Posterior cingulate gyrus (tissue), 11 donors: ENCODE measurements around the gene SBK3.
"Not testable (repeated sequence)": the region's sequence is repeated elsewhere in the genome, so short reads cannot be mapped to it uniquely, and the experiment has no call there.

Source experiments
- DNase-seq, 10 donors: peaks; one replicate each; pipeline versions ENCODE4 v3.0.0 to v3.0.0-alpha.2; 2020 to 2021; ENCODE audit warnings: mixed read lengths in 3 of 10
- intact Hi-C: fragments of 100-400 bp; cut with DNase I; formaldehyde crosslinking; loops from one replicate; pipeline ENCODE4 v1.15.1; 2023

Gene SBK3, protein sequence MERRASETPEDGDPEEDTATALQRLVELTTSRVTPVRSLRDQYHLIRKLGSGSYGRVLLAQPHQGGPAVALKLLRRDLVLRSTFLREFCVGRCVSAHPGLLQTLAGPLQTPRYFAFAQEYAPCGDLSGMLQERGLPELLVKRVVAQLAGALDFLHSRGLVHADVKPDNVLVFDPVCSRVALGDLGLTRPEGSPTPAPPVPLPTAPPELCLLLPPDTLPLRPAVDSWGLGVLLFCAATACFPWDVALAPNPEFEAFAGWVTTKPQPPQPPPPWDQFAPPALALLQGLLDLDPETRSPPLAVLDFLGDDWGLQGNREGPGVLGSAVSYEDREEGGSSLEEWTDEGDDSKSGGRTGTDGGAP

DNA sequence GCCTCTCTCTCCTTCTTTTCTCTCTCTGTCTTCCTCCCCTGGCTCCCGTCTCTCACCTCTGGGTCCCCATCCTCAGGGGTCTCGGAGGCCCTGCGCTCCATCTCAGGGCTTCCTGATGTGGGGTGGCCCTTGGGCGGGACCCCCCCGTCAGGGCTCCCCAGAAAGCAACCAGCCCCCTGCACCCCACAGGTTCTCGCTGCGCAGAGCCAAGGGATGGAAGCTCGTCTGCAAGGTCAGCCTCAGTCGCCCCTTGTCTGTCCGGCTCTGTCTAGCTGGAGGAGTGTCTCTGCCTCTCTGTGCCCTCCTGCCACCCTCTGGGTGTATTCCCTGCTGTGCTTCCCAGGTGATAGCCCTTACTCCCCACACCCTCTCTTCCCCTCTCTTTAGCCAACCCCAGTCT, at the start of gene SBK3:
TSS of gene SBK3 (minus strand) at position 101 of the 400 bp plus-strand sequence. CDS start at position 101, 0 bp downstream.
- intact Hi-C loops = no loop called here
- peak in 2 of 10 donors; percentile 34 to 40 for DNase-seq

DNA sequence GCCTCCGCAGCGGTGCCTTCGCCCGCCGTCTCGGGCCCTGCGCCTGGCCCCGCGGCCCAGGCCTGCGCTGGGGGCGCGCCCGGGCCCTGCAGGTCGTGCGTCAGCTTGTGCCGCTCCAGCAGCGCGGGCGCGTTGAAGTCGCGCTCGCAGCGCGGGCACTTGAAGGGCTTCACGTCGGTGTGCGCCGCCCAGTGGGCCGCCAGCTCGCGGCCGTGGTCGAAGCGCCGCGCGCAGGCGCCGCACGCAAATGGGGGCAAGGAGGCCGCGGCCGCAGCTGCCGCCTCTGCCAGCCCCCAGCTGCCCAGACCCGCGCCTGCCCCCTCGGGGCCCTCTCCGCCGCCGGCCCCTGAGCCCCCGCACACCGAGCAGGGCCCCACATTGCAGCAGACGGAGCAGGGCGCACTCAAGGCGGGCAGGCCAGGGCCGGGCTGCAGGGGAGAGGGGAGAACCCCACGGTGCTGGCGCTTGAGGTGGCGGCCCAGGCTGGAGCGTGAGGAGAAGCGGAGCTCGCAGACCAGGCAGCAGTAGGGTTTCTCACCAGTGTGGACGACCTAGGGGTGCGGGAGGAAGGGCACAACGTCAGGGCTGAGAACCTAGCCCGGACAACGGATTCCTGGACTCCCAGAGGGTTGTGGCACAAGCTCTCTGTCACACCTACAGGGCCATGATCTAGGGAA, 47.9 kb upstream of the SBK3 start:
- intact Hi-C loops = no loop called here
- DNase-seq = peak in 1 of 10 donors; percentile 73

DNA sequence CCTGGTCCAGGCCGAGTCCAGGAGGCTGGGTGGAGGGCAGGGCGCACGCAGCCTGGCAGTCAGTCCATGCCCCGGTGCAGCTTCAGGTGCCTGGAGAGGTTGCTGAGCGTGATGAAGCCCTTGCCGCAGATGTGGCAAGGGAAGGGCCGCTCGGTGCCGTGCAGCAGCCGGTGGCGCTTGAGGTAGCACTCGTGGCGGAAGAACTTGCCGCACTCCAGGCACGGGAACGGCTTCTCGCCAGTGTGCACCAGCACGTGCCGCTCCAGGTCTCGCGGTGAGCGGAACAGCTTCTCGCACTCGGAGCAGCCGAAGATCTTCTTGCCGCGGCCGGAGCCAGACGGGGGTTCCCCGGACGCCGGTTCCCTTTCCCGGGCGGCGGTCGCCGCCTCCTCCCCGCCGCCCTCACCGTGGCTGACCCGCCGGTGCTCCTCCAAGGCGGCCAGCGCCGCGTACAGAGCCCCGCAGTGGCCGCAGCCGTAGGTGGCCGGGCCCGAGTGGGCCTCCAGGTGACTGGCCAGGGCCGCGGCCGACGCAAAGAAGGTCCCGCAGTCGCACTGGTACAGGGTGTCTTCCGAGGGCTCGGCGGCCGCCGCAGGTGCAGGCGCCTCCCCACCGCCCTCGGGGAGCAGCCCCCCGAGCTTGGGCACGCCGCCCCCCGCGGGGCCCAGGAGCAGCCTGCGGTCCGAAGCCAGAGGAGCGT, 47.2 kb upstream of the SBK3 start:
- intact Hi-C loops = no loop called here
- peak in 1 of 10 donors; percentile 83 for DNase-seq

DNA sequence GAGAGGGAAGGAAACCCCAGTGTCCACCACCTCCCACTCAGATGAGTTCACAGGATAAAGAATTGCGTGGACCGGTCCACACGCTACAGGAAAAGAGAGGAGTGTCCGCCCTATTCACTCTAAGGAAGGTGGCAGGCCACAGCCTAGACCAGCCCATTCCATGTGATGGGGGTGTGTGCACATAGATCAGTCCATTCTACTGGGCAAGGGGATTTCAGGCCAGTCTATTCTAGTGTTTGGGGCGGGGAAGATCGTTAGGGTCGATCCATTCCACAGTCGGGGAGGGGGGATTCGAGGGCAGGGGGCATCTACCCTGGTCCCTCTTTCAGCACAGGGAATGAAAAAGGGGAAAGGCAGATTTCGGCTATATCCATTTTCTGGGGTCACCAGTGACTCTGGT, 46.2 kb upstream of the SBK3 start:
- intact Hi-C loops = no loop called here

DNA sequence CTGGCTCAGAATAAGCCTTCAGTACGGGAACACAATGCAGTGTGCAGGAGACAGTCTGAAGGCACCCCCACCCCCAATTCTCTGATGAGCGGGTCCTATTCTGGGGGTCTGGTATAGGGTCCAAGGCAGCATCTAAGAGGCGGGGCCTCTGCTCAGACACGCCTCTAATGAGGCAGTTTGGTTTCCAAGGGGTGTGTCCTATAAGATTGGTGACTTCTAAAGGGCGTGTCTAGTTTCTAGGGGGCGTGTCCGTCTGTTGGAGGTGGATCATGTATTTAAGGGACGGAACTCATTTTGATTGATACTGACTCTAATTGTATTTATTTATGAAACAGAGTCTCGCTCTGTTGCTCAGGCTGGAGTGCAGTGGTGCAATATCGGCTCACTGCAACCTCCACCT, 45.3 kb upstream of the SBK3 start:
- peak in 1 of 10 donors; percentile 37 for DNase-seq
- intact Hi-C loops = no loop called here

More for the DNA sequence above, 46.2 kb upstream of the SBK3 start:
- peak in 1 of 10 donors; percentile 35 for DNase-seq

DNA sequence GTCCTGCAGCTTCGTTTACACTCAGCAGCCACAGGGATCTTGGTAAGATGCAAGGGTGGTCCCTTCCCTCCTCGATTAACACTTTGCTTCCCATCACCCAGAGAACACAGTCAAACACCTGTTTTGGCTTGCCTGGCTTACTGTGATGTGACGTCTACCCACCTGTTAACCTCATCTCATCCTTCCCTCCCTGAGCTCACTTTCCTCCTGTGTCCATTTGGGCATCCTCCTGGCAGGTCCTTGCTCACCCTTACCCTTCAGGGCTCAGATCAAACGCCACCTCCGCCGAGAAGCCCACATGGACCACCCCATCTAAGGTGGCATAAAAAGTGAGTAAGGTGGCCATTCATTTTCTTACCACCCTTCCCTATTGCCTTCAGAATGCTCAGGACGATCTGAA, 44.8 kb upstream of the SBK3 start:
- intact Hi-C loops = no loop called here

DNA sequence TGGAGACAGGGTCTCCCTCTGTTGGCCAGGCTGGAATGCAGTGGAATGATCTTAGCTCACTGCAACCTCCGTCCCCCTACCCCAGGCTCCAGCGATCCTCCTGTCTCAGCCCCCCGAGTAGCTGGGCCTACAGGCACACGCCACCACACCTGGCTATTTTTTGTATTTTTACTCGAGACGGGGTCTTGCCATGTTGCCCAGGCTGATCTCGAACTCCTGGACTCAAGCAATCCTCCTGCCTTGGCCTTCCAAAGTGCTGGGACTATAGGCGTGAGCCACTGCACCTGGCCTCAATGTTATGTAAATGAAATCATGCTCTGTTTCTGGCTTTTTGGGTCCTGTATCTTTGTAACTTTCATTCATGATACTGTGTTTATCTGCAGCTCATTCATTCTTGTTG, 43.4 kb upstream of the SBK3 start:
- peak in 1 of 10 donors; percentile 25 for DNase-seq

More for the DNA sequence above, 44.8 kb upstream of the SBK3 start:
- DNase-seq = peak in 1 of 10 donors; percentile 49

DNA sequence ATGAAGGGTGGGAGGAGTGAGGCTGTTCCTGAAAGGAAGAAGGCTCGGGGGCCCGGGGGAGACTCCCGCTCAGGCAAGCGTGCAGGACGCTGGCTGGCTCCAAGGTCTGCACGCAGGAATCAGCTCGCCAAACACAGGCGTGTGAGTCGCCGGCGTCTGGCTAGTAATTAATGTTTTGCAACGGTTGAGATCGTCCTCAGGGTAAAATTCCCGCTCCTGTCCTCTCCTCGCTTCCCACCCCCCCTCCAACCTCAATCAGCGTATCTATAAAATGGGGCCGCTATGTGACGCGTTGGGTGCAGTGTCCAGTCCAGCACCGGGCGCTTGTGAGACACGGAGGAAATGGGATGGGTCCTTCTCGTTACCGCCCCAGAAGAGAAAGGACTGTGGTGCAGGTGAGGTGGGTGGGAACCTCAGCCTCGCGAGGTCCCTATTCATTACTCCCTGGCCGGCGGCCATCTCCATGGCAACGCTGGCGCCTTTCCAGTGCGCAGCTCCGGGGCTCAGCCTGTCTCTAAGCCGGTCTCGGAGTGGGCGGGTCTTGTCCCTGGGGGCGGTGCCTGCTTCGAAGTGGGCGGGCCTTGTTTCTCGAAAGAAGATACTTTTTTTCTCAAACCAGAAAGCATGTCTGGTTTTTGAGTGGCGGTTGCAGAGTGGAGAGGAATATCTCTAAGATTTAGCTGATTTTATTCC, 41.8 kb upstream of the SBK3 start:
- DNase-seq = peak; percentile 82 to 99 (median 94)
- intact Hi-C loops = no loop called here

More for the DNA sequence above, 43.4 kb upstream of the SBK3 start:
- intact Hi-C loops = no loop called here

DNA sequence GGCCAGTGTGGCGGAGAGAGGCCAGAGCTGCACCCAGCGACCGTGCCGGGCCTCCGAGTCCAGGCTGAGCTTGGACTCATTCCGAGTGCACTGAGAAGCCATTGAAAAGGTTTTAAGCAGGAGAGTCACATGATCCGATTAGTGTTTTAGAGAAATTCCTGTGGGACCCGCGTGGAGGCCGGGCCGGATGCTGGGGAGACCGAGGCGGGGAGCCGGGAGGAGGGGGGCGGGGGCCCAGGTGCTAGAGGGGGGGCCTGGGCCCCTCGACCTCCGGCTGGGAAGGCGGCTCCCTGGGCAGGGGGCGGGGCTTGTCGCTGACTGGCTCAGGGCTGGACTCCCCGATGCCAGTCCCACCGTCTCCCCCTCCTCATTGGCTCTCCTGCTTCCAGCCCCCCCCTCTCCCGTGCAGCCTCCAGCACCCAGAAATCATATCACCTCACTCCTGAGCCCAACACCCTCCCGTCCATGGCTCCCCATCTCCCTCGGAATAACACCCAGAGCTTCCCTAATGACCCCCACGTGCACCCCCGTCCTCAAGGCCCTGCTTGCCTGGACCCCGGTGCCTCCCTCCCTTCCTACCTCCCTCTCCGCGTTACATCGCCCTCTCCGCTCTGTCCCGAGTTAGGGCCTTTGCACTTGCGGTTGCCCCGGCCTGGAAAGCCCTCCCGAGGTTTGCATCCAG, 40.5 kb upstream of the SBK3 start:
- peak; percentile 60 to 96 (median 76) for DNase-seq
- intact Hi-C loops = no loop called here

DNA sequence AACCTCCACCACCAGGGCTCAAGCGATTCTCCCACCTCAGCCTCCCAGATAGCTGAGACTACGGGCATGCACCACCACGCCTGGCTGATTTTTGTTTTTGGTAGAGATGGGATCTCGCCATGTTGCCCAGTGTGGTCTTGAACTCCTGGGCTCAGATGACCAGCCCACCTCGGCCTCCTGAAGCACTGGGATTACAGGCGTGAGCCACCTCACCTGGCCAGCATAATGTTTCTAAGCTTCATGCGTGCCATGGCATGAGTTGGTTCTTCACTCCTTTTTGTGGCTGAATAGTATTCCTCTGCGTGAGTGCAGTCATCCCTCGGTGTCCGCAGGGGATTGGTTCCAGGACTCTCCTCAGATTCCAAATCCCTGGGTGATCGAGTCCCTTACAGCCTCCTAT, 39.5 kb upstream of the SBK3 start:
- intact Hi-C loops = no loop called here
- DNase-seq = peak in 1 of 10 donors; percentile 63

DNA sequence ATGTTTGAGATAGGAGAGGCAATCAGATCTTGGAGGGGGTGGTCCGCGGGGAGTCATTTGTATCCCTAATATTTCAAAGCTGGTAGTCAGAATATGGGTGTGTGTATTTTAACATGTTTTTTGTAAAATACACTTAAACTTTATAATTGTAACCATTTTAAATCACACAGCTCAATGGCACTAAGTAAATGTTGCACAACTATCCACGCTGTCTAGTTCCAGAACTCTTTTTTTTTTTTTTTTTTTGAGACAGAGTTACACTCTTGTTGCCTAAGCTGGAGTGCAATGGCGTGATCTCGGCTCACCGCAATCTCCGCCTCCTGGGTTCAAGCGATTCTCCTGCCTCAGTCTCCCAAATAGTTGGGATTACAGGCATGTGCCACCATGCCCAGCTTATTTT, 38.6 kb upstream of the SBK3 start:
- peak in 1 of 10 donors; percentile 23 for DNase-seq
- intact Hi-C loops = not testable (repeated sequence)

DNA sequence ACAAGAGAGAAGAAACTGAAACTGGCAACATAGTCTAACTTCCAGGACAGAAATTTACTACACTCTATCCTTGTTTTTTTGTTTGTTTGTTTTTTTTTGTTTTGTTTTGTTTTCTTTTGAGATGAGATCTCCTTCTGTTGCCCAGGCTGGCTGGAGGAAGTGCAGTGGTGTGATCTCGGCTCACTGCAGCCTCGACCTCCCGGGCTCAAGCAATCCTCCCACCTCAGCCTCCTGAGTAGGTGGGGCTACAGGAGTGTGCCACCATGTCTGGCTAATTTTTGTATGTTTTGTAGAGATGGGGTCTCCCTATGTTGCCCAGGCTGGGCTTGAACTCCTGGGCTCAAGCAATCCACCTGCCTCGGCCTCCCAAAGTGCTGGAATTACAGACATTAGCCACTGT, 36.9 kb upstream of the SBK3 start:
- intact Hi-C loops = not testable (repeated sequence)

DNA sequence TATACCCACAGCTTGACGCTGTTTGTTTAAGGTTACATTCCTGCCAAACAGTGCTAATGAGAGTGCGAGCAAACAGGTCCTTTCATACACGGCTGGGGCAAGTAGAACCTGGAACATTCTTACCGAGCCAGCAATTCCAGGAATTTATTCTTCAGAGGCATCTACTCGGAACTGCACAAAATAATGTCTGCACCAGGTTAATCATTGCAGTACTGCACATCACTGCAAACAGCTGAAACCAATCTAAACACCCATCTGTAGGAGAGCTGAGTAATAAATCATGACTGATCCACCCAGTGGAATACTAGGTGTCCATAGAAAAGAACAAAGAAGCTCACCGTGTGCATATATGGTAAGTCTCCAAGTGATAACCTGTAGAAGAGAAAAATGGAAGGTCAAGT, 36.5 kb upstream of the SBK3 start:
- no peak for DNase-seq
- intact Hi-C loops = no loop called here

More for the DNA sequence above, 36.9 kb upstream of the SBK3 start:
- DNase-seq = peak in 2 of 10 donors; percentile 19 to 37

DNA sequence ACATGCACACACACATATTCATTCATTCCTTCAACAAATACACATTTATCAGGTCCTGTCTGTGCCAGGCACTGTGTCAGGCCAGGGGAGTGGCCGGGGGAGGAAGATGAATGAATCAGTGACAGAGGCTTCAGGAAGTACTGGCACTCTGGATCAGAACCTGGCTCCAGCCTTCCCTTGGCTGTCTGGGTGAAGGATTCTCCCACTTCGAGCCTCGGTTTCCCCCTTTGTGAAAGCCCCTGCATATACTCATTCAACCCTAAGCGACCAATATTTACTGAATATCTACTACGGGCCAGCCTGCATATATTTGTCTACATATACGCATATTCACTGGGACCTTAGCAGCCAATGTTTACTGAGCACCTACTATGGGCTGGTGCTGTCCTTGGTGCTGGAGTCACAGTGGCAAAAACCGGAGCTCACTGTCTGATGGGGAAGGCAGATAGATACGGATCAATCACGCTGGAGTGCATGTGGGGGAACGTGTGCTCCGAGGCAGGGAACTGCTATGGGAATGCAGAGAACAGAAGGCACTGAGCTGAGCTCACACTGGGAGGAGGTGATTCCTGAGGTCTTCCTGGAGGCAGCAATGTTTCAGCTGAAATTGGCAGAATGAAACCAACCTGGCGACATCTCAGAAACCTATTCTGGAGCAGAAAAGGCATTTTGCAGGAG, 35.9 kb upstream of the SBK3 start:
- peak in 3 of 10 donors; percentile 19 to 68 (median 57) for DNase-seq
- intact Hi-C loops = no loop called here

DNA sequence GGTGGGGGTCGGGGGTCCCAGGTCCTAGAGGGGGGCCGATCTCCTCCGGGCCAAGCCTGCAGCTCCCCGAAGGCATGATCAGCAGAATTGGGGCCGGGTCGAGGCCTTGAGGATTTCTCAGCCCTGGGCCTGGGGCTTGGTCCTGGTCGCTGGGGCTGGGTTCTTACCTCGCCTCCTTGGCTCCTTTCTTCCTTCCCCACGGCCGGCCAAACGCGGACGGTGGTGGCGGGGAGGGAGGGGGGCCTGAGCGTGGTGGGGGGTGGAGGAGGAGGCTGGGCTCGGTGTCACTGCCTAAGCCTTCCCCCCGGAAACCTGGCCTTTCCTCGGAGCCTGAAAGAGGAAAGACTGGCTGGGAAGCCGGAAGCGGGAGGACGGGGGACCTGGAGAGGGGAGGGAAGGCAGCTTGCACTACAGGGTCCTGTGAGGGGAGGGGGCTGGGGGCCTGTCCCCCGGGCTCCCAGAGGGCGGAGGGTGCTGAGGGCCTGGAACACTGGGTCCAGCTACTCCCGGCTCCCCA, 35.3 kb upstream of the SBK3 start, which contains the start of gene ZNF579:
TSS of gene ZNF579 (minus strand) at position 221 of the 517 bp plus-strand sequence. CDS start 1,209 bp downstream, outside the sequence.
- intact Hi-C loops = no loop called here
- DNase-seq = peak; percentile 85 to 98 (median 91)

DNA sequence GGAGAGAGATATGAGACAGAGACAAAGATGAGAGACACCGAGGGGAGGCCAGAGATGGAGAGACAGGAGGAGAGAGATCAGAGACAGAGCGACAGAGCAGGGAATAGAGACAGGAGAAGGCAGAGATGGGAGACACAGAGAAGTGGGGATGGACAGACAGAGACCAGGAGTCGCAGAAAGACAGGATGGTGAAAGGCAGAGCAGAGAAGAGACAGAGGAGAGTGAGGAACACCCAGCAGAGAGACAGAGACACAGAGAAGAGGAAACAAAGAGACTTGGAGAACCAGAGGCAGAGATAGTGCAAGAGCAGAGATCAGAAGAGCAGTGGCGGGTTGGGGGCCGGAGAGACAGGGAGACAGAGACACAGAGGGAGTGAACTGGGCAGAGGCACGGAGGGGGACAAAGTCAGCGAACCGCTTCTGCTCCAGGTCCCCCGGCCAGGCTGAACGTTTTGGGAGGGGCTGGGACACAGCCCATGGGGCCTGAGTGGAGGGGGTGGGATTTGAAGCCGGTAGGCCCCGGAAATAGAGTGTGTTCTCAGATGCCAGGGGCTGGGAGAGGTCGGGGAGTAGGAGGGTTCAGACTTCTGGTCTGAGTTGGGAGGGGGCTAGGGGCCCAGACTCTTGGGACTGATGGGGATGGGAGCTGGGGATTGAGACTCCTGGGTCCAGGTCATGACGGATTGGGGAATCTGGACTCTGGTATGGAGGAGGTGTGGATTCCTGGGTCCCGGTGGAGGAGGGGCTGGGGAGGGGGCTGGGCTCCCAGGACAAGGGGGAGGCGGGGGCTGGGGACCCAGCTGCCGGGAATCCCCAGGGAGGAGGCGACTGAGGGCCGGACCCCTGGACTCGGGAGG, 34.7 kb upstream of the SBK3 start:
- intact Hi-C loops = no loop called here

DNA sequence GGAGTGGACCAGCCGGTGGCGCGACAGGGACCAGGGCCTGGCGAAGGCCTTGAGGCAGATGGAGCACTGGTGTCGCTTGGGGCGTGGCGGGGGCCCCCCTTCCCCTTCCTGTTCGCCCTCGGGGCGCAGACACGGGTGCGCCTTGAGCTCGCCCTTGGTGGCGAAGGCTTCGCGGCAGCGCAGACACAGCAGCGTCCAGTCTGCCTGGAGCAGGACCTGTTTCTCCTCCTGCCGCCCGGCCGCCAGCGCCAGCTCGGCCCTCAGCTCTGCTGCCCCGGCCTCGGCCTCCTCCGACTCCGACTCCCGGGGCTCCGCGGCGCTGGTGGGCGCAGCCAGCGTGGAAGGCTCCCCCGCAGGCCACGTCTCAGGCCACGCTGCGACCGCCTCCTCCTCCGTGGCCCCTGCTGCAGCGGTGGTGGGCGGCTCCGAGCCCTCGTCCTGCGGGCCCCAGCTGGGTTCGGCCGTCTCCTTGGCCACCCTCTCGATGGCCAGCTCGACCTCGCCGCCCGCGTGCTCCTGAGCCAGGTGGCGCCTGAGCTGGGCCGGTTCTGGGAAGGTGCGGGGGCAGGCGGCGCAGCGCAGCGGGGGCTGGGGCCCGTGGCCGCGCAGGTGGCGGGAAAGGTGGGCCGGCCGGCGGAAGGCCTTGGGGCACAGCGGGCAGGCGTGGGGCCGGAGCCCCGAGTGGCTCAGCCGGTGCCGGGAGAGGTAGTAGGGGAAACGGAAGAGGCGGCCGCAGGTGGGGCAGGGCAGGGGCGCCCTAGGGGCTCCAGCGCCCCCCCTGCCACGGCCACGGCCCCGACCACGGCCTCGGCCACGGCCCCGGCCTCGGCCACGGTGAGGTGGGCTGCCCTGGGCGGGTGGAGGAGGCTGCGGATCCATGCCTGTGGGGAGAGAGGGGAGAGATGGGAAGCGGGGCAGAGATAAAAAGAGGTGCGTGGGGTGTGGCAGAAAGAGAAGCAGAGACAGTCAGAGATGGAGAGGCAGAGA, 33.7 kb upstream of the SBK3 start:
- peak in 2 of 10 donors; percentile 66 to 83 for DNase-seq
- intact Hi-C loops = no loop called here

More for the DNA sequence above, 34.7 kb upstream of the SBK3 start:
- DNase-seq = peak in 2 of 10 donors; percentile 63 to 72
